ENCODE results near the gene OTOA.

Gene OTOA

DNA sequence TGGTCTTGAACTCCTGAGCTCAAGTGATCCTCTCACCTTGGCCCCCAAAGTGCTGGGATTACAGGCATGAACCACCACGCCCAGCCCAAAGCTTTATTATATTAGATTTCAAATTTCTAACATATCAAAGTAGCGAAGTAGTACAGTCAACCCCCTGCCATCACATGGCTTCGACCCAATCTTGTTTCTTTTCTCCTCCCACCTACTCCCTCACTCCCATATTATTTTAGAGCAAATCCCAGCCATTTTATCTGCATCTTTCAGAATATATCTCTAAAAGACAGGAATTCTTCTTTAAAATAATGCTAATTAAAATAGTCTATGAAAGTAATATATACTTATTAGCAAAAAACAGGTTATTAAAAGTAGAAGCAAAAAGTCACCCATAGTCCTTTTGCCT, 12.3 kb upstream of the OTOA start:
- H3K79me2 ChIP-seq, result peaks cover 15% of the 10 kb centered on the region
- H3K4me3 ChIP-seq (ENCODE audit: low read depth, low read length), result no peak overlapping the region
- no peaks in the 10 kb centered on the region for H3K4me1 ChIP-seq
- H2AFZ ChIP-seq, result no peak overlapping the region
- no peak overlapping the region for H3K9ac ChIP-seq
- H3K36me3 ChIP-seq (ENCODE audit: control insufficient read depth, insufficient read depth, low read length), result no peaks in the 10 kb centered on the region
- H3K9me3 ChIP-seq (ENCODE audit: control insufficient read depth, low read length), result no peaks in the 10 kb centered on the region
- TF ChIP-seq, protein P1, sequence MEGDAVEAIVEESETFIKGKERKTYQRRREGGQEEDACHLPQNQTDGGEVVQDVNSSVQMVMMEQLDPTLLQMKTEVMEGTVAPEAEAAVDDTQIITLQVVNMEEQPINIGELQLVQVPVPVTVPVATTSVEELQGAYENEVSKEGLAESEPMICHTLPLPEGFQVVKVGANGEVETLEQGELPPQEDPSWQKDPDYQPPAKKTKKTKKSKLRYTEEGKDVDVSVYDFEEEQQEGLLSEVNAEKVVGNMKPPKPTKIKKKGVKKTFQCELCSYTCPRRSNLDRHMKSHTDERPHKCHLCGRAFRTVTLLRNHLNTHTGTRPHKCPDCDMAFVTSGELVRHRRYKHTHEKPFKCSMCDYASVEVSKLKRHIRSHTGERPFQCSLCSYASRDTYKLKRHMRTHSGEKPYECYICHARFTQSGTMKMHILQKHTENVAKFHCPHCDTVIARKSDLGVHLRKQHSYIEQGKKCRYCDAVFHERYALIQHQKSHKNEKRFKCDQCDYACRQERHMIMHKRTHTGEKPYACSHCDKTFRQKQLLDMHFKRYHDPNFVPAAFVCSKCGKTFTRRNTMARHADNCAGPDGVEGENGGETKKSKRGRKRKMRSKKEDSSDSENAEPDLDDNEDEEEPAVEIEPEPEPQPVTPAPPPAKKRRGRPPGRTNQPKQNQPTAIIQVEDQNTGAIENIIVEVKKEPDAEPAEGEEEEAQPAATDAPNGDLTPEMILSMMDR (IDR thresholded peaks at IDR 0.05), result no peak
- no peak overlapping the region for H3K4me2 ChIP-seq (ENCODE audit: low read length)
- H3K27ac ChIP-seq, result no peak overlapping the region
- no peaks in the 10 kb centered on the region for H3K27me3 ChIP-seq (ENCODE audit: control insufficient read depth, insufficient read depth, low read length)

DNA sequence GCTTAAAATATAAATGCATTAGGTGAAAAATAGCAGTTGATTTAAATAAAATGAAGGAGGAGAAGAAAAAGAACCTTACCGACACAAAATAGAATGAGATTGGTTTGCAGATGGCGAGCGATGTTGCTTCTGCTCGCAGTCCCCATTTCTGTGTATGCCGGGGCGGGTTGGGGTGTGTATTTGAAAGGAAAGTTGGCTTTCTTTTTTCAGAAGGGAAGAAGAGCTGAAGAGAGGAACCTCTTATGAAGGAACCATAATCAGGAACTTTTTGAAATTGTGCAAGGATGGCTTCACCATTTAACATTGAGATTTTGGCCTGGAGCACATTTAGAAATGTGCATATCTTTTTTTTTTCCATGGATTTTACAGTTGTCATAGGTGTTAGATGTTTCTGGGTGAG, 11.3 kb upstream of the OTOA start, which contains the start of gene IGSF6:
Gene IGSF6 (minus strand): TSS at position 156 of the 400 bp plus-strand sequence. CDS start 10 bp downstream, at position 146.
- Histone ChIP-seq H3K4me3 (ENCODE audit: low read depth, low read length) (no peak within 1 kb of the TSS), H3K9me3 (ENCODE audit: control insufficient read depth, low read length) (no peaks in the 10 kb centered on the region), H3K36me3 (ENCODE audit: control insufficient read depth, insufficient read depth, low read length) (no peaks in the 10 kb centered on the region), H3K27ac (no peak within 1 kb of the TSS), H3K4me2 (ENCODE audit: low read length) (no peak within 1 kb of the TSS), H3K27me3 (ENCODE audit: control insufficient read depth, insufficient read depth, low read length) (no peaks in the 10 kb centered on the region), H3K4me1 (no peaks in the 10 kb centered on the region), H3K9ac (no peak within 1 kb of the TSS), H2AFZ (no peak within 1 kb of the TSS), H3K79me2 (peaks cover 11% of the 10 kb centered on the region)
- TF ChIP-seq, protein P1 (IDR thresholded peaks at IDR 0.05), result no peak

DNA sequence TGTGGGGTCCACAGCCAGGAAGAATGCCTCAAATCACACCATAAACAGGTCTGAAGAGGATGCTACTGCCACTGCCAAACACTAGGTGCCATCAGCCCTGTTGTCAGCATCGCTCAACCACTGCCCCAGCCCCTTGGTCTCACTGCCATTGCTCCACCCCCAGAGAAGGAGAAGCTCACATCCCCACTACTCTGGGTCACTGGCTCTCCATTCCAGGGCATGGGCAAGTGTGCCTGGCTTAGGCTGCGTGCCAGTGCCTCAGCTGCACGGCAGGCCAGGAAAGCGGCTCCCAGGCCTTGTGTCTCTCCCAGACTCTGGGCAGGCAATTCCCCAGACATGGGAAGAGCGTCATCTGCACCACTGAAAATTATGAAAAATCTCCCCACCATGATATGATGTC, 10.2 kb upstream of the OTOA start:
- Histone ChIP-seq H3K36me3 (ENCODE audit: control insufficient read depth, insufficient read depth, low read length) (no peaks in the 10 kb centered on the region), H3K79me2 (peaks cover 11% of the 10 kb centered on the region), H3K4me1 (no peaks in the 10 kb centered on the region), H3K9me3 (ENCODE audit: control insufficient read depth, low read length) (no peaks in the 10 kb centered on the region), H3K27me3 (ENCODE audit: control insufficient read depth, insufficient read depth, low read length) (no peaks in the 10 kb centered on the region), H3K4me2 (ENCODE audit: low read length) (no peak overlapping the region), H3K9ac (no peak overlapping the region), H3K4me3 (ENCODE audit: low read depth, low read length) (no peak overlapping the region), H2AFZ (no peak overlapping the region), H3K27ac (no peak overlapping the region)
- TF ChIP-seq, protein P1 (IDR thresholded peaks at IDR 0.05), result no peak

DNA sequence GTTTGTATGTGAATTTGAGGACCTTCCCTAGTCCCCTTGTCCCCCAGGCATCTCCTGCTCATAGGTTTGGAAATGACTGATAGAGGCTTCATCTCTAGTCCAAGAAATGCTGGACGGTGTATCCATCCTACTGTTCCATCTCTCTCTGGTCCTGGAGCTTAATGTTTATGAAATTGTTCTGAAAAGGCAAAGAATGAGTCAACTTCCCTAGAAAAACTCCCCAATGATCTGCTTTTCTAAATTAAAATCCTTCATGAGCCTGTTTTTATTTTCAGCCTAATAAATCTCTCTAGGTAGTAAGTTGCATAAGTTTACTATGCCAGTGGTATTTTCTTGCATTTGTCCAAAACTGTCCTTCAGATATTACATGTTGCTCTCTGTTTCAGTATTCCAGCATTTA, 9.3 kb upstream of the OTOA start:
- peaks cover 11% of the 10 kb centered on the region for H3K79me2 ChIP-seq
- no peak overlapping the region for H3K4me2 ChIP-seq (ENCODE audit: low read length)
- H3K4me1 ChIP-seq, result no peaks in the 10 kb centered on the region
- no peaks in the 10 kb centered on the region for H3K27me3 ChIP-seq (ENCODE audit: control insufficient read depth, insufficient read depth, low read length)
- H3K9me3 ChIP-seq (ENCODE audit: control insufficient read depth, low read length), result no peaks in the 10 kb centered on the region
- no peak overlapping the region for H3K9ac ChIP-seq
- TF ChIP-seq, protein P1 (IDR thresholded peaks at IDR 0.05), result no peak
- H3K4me3 ChIP-seq (ENCODE audit: low read depth, low read length), result no peak overlapping the region
- H2AFZ ChIP-seq, result no peak overlapping the region
- H3K36me3 ChIP-seq (ENCODE audit: control insufficient read depth, insufficient read depth, low read length), result no peaks in the 10 kb centered on the region
- H3K27ac ChIP-seq, result no peak overlapping the region

DNA sequence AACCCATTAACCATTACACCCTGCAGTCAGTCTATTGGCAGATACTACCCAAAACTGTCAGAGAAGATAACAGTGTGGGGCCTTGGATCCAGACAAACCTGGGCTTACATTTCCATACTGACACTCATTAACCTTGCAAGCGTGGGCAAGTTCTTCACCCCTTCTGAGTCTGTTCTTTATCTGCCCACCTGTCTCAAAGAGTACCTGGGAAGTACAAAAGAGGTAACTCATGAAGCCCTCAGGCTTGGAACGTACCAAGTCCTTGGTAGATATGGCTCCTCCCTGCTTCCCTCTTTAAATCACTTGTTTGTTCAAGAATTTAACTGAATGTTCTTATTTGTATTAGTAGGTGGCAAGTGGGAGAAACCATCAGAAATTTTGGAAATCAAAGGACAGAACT, 8.9 kb upstream of the OTOA start:
- H3K9ac ChIP-seq, result no peak overlapping the region
- no peaks in the 10 kb centered on the region for H3K27me3 ChIP-seq (ENCODE audit: control insufficient read depth, insufficient read depth, low read length)
- no peak overlapping the region for H3K4me3 ChIP-seq (ENCODE audit: low read depth, low read length)
- no peaks in the 10 kb centered on the region for H3K9me3 ChIP-seq (ENCODE audit: control insufficient read depth, low read length)
- no peaks in the 10 kb centered on the region for H3K36me3 ChIP-seq (ENCODE audit: control insufficient read depth, insufficient read depth, low read length)
- TF ChIP-seq, protein P1 (IDR thresholded peaks at IDR 0.05), result no peak
- H3K79me2 ChIP-seq, result peaks cover 9% of the 10 kb centered on the region
- no peak overlapping the region for H2AFZ ChIP-seq
- no peak overlapping the region for H3K4me2 ChIP-seq (ENCODE audit: low read length)
- H3K27ac ChIP-seq, result no peak overlapping the region
- no peaks in the 10 kb centered on the region for H3K4me1 ChIP-seq

Measured in parathyroid adenoma (tissue), 2 donors.